Ascending aorta (tissue), 2 donors: ENCODE data around the gene GPR62. TPM values are rescaled to one million over a fixed set of nuclear protein-coding genes. Genes with fewer than 3 reads are reported as not detected.

Source experiments
- DNase-seq, 2 donors: peaks; one replicate each; pipeline ENCODE4 v3.0.0-alpha.2; 2019; ENCODE audit warnings: low spot score in 2 of 2
- H3K27ac ChIP-seq, 2 donors: fragments of 200-600 bp; sonication (generic); one replicate each; pipeline ENCODE4 v1.5.1; 2016 to 2017; ENCODE audit warnings: mild to moderate bottlenecking in 1 of 2
- H3K27me3 ChIP-seq: fragments of 200-600 bp; sonication (generic); one replicate; pipeline ENCODE4 v1.5.1; 2017
- H3K36me3 ChIP-seq, 2 donors: fragments of 200-600 bp; sonication (generic); one replicate each; pipeline ENCODE4 v1.5.1; 2016
- H3K4me1 ChIP-seq, 2 donors: fragments of 200-600 bp; sonication (generic); one replicate each; pipeline ENCODE4 v1.5.1; 2016 to 2017; ENCODE audit warnings: mild to moderate bottlenecking in 1 of 2
- H3K4me3 ChIP-seq, 2 donors: fragments of 200-600 bp; sonication (generic); one replicate each; pipeline ENCODE4 v1.5.1; 2016 to 2017; ENCODE audit warnings: mild to moderate bottlenecking in 1 of 2
- H3K9me3 ChIP-seq, 2 donors: fragments of 200-600 bp; sonication (generic); one replicate each; pipeline ENCODE4 v1.5.1; 2016
- CTCF ChIP-seq, 3 experiments: fragments of 200-600 bp in 2 of 3; fragments of 450-650 bp in 1 of 3; sonication (generic) in 2 of 3; IDR thresholded peaks; one replicate each; pipeline ENCODE4 v1.5.1; 2016 to 2019; ENCODE audit warnings: antibody characterized with exemption in 3 of 3, mild to moderate bottlenecking in 1 of 3, moderate library complexity in 1 of 3
- intact Hi-C: fragments of 100-400 bp; cut with DNase I; formaldehyde crosslinking; loops from one replicate; pipeline ENCODE4 v1.15.1; 2023
- total RNA-seq: library from RNA; depleted of rRNA; stranded (reverse); fragments of >200 nt; gene quantifications from one replicate; pipeline ENCODE4 v1.1.0, GENCODE V29; 2016

Gene GPR62
- total RNA-seq, 1 donor from 2014 or later = not detected

- DNase-seq = peak in 1 of 2 donors; percentile 61
- peaks cover 46 to 61% of the 10 kb centered on the region in 2 donors for H3K36me3 ChIP-seq
- TF ChIP-seq CTCF (IDR thresholded peaks at IDR 0.05) = no peak
Measured at GRCh38 chr3:51937611-51938450, 17.4 kb upstream of the GPR62 start.

GRCh38 chr3:51938780-51939425 is 16.3 kb upstream of the GPR62 start:
- H3K27me3 ChIP-seq = no peaks in the 10 kb centered on the region
- DNase-seq = peak in 1 of 2 donors; percentile 49
- peaks cover 37 to 50% of the 10 kb centered on the region in 2 donors for H3K36me3 ChIP-seq
- H3K27ac ChIP-seq = no peak overlapping the region
- H3K9me3 ChIP-seq = no peaks in the 10 kb centered on the region
- TF ChIP-seq CTCF (IDR thresholded peaks at IDR 0.05) = no peak
- intact Hi-C loops = no loop called here
- no peak overlapping the region for H3K4me3 ChIP-seq
- peaks cover 14 to 23% of the 10 kb centered on the region in 2 donors for H3K4me1 ChIP-seq

More at GRCh38 chr3:51937611-51938450, 17.4 kb upstream of the GPR62 start:
- no peaks in the 10 kb centered on the region for H3K9me3 ChIP-seq
- intact Hi-C loops = no loop called here
- peaks cover 7 to 16% of the 10 kb centered on the region in 2 donors for H3K4me1 ChIP-seq
- H3K4me3 ChIP-seq = no peak overlapping the region
- H3K27ac ChIP-seq = no peak overlapping the region
- H3K27me3 ChIP-seq = no peaks in the 10 kb centered on the region

- Histone ChIP-seq H3K4me1 (peaks cover 14 to 23% of the 10 kb centered on the region in 2 donors), H3K36me3 (peaks cover 18 to 31% of the 10 kb centered on the region in 2 donors), H3K9me3 (no peaks in the 10 kb centered on the region), H3K4me3 (peak overlapping the region; percentile 77 to 91), H3K27me3 (no peaks in the 10 kb centered on the region), H3K27ac (peak overlapping the region in 1 of 2 donors; percentile 69)
- TF ChIP-seq CTCF (IDR thresholded peaks at IDR 0.05) = no peak
- peak in 1 of 2 donors; percentile 59 for DNase-seq
- intact Hi-C loops = loop anchor here (10.0 kb wide), 2 partner anchors 556 to 764 kb away; partner anchors contain the start of genes GLT8D1, MANF and SPCS1
Measured at GRCh38 chr3:51940648-51941462, 14.3 kb upstream of the GPR62 start.

GRCh38 chr3:51941463-51941797 is 13.8 kb upstream of the GPR62 start:
- no peak for DNase-seq
- no peak for TF ChIP-seq CTCF (IDR thresholded peaks at IDR 0.05)
- H3K9me3 ChIP-seq = no peaks in the 10 kb centered on the region
- peaks cover 12 to 25% of the 10 kb centered on the region in 2 donors for H3K36me3 ChIP-seq
- peak overlapping the region; percentile 59 to 69 for H3K27ac ChIP-seq
- H3K4me3 ChIP-seq = peak overlapping the region; percentile 77 to 91
- intact Hi-C loops = loop anchor here (10.0 kb wide), 2 partner anchors 557 to 763 kb away; partner anchors contain the start of genes GLT8D1, MANF and SPCS1
- no peaks in the 10 kb centered on the region for H3K27me3 ChIP-seq
- peaks cover 14 to 23% of the 10 kb centered on the region in 2 donors for H3K4me1 ChIP-seq
